ENCODE results near the gene TMCC1.

GRCh38 chr3:129618901-129619671 is 274.4 kb downstream of the TMCC1 start:
- TF ChIP-seq, protein P1, sequence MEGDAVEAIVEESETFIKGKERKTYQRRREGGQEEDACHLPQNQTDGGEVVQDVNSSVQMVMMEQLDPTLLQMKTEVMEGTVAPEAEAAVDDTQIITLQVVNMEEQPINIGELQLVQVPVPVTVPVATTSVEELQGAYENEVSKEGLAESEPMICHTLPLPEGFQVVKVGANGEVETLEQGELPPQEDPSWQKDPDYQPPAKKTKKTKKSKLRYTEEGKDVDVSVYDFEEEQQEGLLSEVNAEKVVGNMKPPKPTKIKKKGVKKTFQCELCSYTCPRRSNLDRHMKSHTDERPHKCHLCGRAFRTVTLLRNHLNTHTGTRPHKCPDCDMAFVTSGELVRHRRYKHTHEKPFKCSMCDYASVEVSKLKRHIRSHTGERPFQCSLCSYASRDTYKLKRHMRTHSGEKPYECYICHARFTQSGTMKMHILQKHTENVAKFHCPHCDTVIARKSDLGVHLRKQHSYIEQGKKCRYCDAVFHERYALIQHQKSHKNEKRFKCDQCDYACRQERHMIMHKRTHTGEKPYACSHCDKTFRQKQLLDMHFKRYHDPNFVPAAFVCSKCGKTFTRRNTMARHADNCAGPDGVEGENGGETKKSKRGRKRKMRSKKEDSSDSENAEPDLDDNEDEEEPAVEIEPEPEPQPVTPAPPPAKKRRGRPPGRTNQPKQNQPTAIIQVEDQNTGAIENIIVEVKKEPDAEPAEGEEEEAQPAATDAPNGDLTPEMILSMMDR (IDR thresholded peaks at IDR 0.05; ENCODE audit: extremely low read depth in 1 of 2, insufficient read depth in 1 of 2, low read depth in 1 of 2, low read length in 2 of 2), result no peak
- TF ChIP-seq EZH2 (IDR thresholded peaks at IDR 0.05; ENCODE audit: borderline replicate concordance, low read depth, low read length, severe bottlenecking) (no peak), POLR2AphosphoS5 (IDR thresholded peaks at IDR 0.05; ENCODE audit: insufficient read depth, low read depth, low read length) (no peak), POLR2A (IDR thresholded peaks at IDR 0.05; ENCODE audit: low read depth, low read length) (no peak)
- TF ChIP-seq, protein P2, sequence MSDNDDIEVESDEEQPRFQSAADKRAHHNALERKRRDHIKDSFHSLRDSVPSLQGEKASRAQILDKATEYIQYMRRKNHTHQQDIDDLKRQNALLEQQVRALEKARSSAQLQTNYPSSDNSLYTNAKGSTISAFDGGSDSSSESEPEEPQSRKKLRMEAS (IDR thresholded peaks at IDR 0.05; ENCODE audit: insufficient read depth, insufficient read length), result no peak
